ENCODE measurements around the gene GAS7. TPM values are rescaled to one million over a fixed set of nuclear protein-coding genes. Genes with fewer than 3 reads are reported as not detected.
A peak's percentile ranks its signal among the peaks of the same experiment; 100 is the strongest.

Gene GAS7
- total and polyA plus RNA-seq, 2 donors (not counting 1 experiment from before 2014, with no cell fraction given): 3.4 to 13.6 TPM

GRCh38 chr17:10123093-10123492 is 75.3 kb downstream of the GAS7 start:
- Mint-ChIP-seq H3K9me3 (ENCODE audit: insufficient read depth) (no peaks in the 10 kb centered on the region), H3K27ac (no peak overlapping the region), H3K4me3 (no peak overlapping the region), H3K27me3 (no peaks in the 10 kb centered on the region), H3K4me1 (peaks cover 51% of the 10 kb centered on the region)
- Histone ChIP-seq H3K9ac (ENCODE audit: low read length) (no peak overlapping the region), H3K79me2 (ENCODE audit: control insufficient read depth, insufficient read depth, low read length) (no peaks in the 10 kb centered on the region), H3K36me3 (replicated peaks in 1 of 2; ENCODE audit: control extremely low read depth in 1 of 2, control insufficient read depth in 1 of 2, extremely low read depth in 1 of 2, insufficient read depth in 2 of 2, low read length in 1 of 2) (no peaks in the 10 kb centered on the region), H2AFZ (ENCODE audit: insufficient read depth, low read depth, low read length, poor library complexity, severe bottlenecking) (no peak overlapping the region), H3K4me2 (replicated peaks; ENCODE audit: low read depth, low read length, poor library complexity, severe bottlenecking) (no peak overlapping the region), H3K4me3 (ENCODE audit: control extremely low read depth in 1 of 5, extremely low read depth in 1 of 5, insufficient read depth in 1 of 5, low read depth in 2 of 5, low read length in 4 of 5) (no peak overlapping the region), H3K9me3 (ENCODE audit: control extremely low read depth in 1 of 3, control insufficient read depth in 2 of 3, insufficient read depth in 1 of 3, low read length in 2 of 3) (peaks cover 0 to 6% (median 0%) of the 10 kb centered on the region in 3 donors), H4K20me1 (ENCODE audit: control insufficient read depth, insufficient read depth, low read length, poor library complexity, severe bottlenecking) (no peaks in the 10 kb centered on the region), H3K27ac (ENCODE audit: low read length in 2 of 2) (no peak overlapping the region), H3K4me1 (ENCODE audit: control insufficient read depth in 2 of 2, insufficient read depth in 2 of 2, low read length in 2 of 2) (peaks cover 53 to 74% of the 10 kb centered on the region in 2 donors), H3K27me3 (replicated peaks in 1 of 4; ENCODE audit: control extremely low read depth in 1 of 4, control insufficient read depth in 3 of 4, insufficient read depth in 4 of 4, low read length in 3 of 4) (no peaks in the 10 kb centered on the region)
- intact Hi-C loops (cut with micrococcal nuclease): no loop called here
- TF ChIP-seq EZH2 (IDR thresholded peaks at IDR 0.05; ENCODE audit: borderline replicate concordance, insufficient read depth, low read depth, low read length, poor library complexity, severe bottlenecking): no peak
- TF ChIP-seq CTCF (IDR thresholded peaks at IDR 0.05): no peak
- CTCF ChIA-PET: interaction anchor here (1.0 to 1.3 kb wide), 3 partner anchors 75 to 157 kb away, joined by 3 to 4 read pairs (median 3); partner anchors contain the start of gene GAS7
- POLR2A ChIA-PET: no interaction called here
- WGBS (ENCODE audit: insufficient coverage): 94% methylated on average over 2 of the region's 2 CpGs
- no peak for DNase-seq
- no peak for ATAC-seq (ENCODE audit: low read depth)

GRCh38 chr17:10121971-10122707 is 76.3 kb downstream of the GAS7 start:
- Histone ChIP-seq H3K4me2 (replicated peaks; ENCODE audit: low read depth, low read length, poor library complexity, severe bottlenecking) (peak overlapping the region; percentile 35), H4K20me1 (ENCODE audit: control insufficient read depth, insufficient read depth, low read length, poor library complexity, severe bottlenecking) (no peaks in the 10 kb centered on the region), H2AFZ (ENCODE audit: insufficient read depth, low read depth, low read length, poor library complexity, severe bottlenecking) (peak overlapping the region; percentile 33), H3K4me3 (ENCODE audit: control extremely low read depth in 1 of 5, extremely low read depth in 1 of 5, insufficient read depth in 1 of 5, low read depth in 2 of 5, low read length in 4 of 5) (no peak overlapping the region), H3K9ac (ENCODE audit: low read length) (no peak overlapping the region), H3K36me3 (replicated peaks in 1 of 2; ENCODE audit: control extremely low read depth in 1 of 2, control insufficient read depth in 1 of 2, extremely low read depth in 1 of 2, insufficient read depth in 2 of 2, low read length in 1 of 2) (no peaks in the 10 kb centered on the region), H3K4me1 (ENCODE audit: control insufficient read depth in 2 of 2, insufficient read depth in 2 of 2, low read length in 2 of 2) (peaks cover 57 to 74% of the 10 kb centered on the region in 2 donors), H3K27ac (ENCODE audit: low read length in 2 of 2) (peak overlapping the region; percentile 33 to 45), H3K79me2 (ENCODE audit: control insufficient read depth, insufficient read depth, low read length) (no peaks in the 10 kb centered on the region), H3K9me3 (ENCODE audit: control extremely low read depth in 1 of 3, control insufficient read depth in 2 of 3, insufficient read depth in 1 of 3, low read length in 2 of 3) (peaks cover 0 to 6% (median 0%) of the 10 kb centered on the region in 3 donors), H3K27me3 (replicated peaks in 1 of 4; ENCODE audit: control extremely low read depth in 1 of 4, control insufficient read depth in 3 of 4, insufficient read depth in 4 of 4, low read length in 3 of 4) (no peaks in the 10 kb centered on the region)
- Mint-ChIP-seq H3K4me1 (peaks cover 56% of the 10 kb centered on the region), H3K27me3 (no peaks in the 10 kb centered on the region), H3K4me3 (peak overlapping the region; percentile 67), H3K9me3 (ENCODE audit: insufficient read depth) (no peaks in the 10 kb centered on the region), H3K27ac (peak overlapping the region; percentile 86)
- ATAC-seq (ENCODE audit: low read depth) (peak; percentile 66), DNase-seq (peak; percentile 57)
- TF ChIP-seq CTCF (IDR thresholded peaks at IDR 0.05): no peak
- intact Hi-C loops (cut with micrococcal nuclease): no loop called here
- CTCF ChIA-PET: interaction anchor here (1.0 to 1.3 kb wide), 2 partner anchors 76 to 156 kb away, joined by 3 to 4 read pairs; partner anchors contain the start of gene GAS7
- POLR2A ChIA-PET: interaction anchor here (0.6 to 1.0 kb wide), 2 partner anchors 21 to 50 kb away, joined by 3 to 5 read pairs; no protein-coding TSS in a partner anchor
- WGBS (ENCODE audit: insufficient coverage): 26% methylated on average over 12 of the region's 17 CpGs

All from B cell (primary cell).